IMR-90 (cell line): ENCODE results near the gene MAOB. TPM values are rescaled to one million over a fixed set of nuclear protein-coding genes. Genes with fewer than 3 reads are reported as not detected.

ENCODE experiments used
- ATAC-seq: fragments of 200-7000 bp; cut with Tn5 transposase; 2 replicates; pipeline ENCODE4 v1.9.1; 2020; ENCODE audit warnings: low read depth, mild to moderate bottlenecking, moderate library complexity
- BruUV-seq: library from RNA; stranded (reverse); fragments of 400-500 nt; replicated peaks from 2 replicates; lab custom pipeline; 2021; lab: Mats Ljungman, UMichigan
- CTCF ChIA-PET: fragments of 300-600 bp; formaldehyde crosslinking; extraction: SDS; loops from one replicate; lab custom pipeline; 2021; ENCODE audit warnings: antibody characterized with exemption; lab: Yijun Ruan, JAX
- POLR2A ChIA-PET: fragments of 300-600 bp; sonication (Branson Sonifier 250); formaldehyde crosslinking; loops from one replicate; lab custom pipeline; 2022; ENCODE audit warnings: antibody characterized with exemption; ENCODE audit not compliant: unreplicated experiment; lab: Charles Lee
- DNase-seq: peaks from one replicate; pipeline ENCODE4 v3.0.0; 2013
- H2AFZ ChIP-seq: replicated peaks from 2 replicates; pipeline ENCODE3; 2013; ENCODE audit warnings: low read length, mild to moderate bottlenecking; ENCODE audit not compliant: poor library complexity
- H2AK5ac ChIP-seq: 2 replicates; pipeline ENCODE4 v1.6.1; 2013; ENCODE audit warnings: low read depth, low read length, inconsistent platforms
- H2AK9ac ChIP-seq: replicated peaks from 2 replicates; pipeline ENCODE3; 2013; ENCODE audit warnings: mild to moderate bottlenecking, low read depth, low read length, moderate library complexity; ENCODE audit not compliant: poor library complexity
- H2BK120ac ChIP-seq: 2 replicates; pipeline ENCODE4 v1.6.1; 2013; ENCODE audit warnings: low read depth, low read length, inconsistent platforms
- H2BK15ac ChIP-seq: 3 replicates; pipeline ENCODE4 v1.6.1; 2013; ENCODE audit warnings: low read depth, low read length, inconsistent platforms
- H2BK20ac ChIP-seq: 2 replicates; pipeline ENCODE4 v1.6.1; 2013; ENCODE audit warnings: low read depth, mild to moderate bottlenecking, inconsistent platforms, low read length, moderate library complexity
- H2BK5ac ChIP-seq: 2 replicates; pipeline ENCODE4 v1.6.1; 2013; ENCODE audit warnings: mild to moderate bottlenecking, low read depth, low read length, inconsistent platforms; ENCODE audit not compliant: poor library complexity, severe bottlenecking
- H3K14ac ChIP-seq: replicated peaks from 2 replicates; pipeline ENCODE4 v1.6.1; 2013; ENCODE audit warnings: low read depth, low read length, inconsistent platforms
- H3K18ac ChIP-seq: 2 replicates; pipeline ENCODE4 v1.6.1; 2013; ENCODE audit warnings: low read depth, low read length, control low read depth
- H3K23ac ChIP-seq: 2 replicates; pipeline ENCODE4 v1.6.1; 2013; ENCODE audit warnings: low read depth, low read length, inconsistent platforms
- H3K27ac ChIP-seq: 2 replicates; pipeline ENCODE4 v1.5.1; 2013; ENCODE audit warnings: mild to moderate bottlenecking, control low read depth, low read length; ENCODE audit not compliant: insufficient read depth
- H3K27me3 ChIP-seq: 2 replicates; pipeline ENCODE4 v1.6.1; 2013; ENCODE audit warnings: low read length; ENCODE audit not compliant: control insufficient read depth, insufficient read depth
- H3K36me3 ChIP-seq: 2 replicates; pipeline ENCODE4 v1.6.1; 2013; ENCODE audit warnings: low read length, mixed read lengths; ENCODE audit not compliant: control insufficient read depth, insufficient read depth
- H3K4ac ChIP-seq: 2 replicates; pipeline ENCODE4 v1.6.1; 2013; ENCODE audit warnings: low read depth, low read length, inconsistent platforms
- H3K4me1 ChIP-seq: 2 replicates; pipeline ENCODE4 v1.6.1; 2013; ENCODE audit warnings: low read length, mixed read lengths; ENCODE audit not compliant: control insufficient read depth, insufficient read depth
- H3K4me2 ChIP-seq: 2 replicates; pipeline ENCODE4 v1.6.1; 2013; ENCODE audit warnings: low read depth, mild to moderate bottlenecking, control low read depth, low read length, moderate library complexity
- H3K4me3 ChIP-seq: 2 replicates; pipeline ENCODE4 v1.5.1; 2013; ENCODE audit warnings: low read depth, mild to moderate bottlenecking, control low read depth, low read length, moderate library complexity; ENCODE audit not compliant: insufficient read depth
- H3K56ac ChIP-seq: 2 replicates; pipeline ENCODE4 v1.6.1; 2013; ENCODE audit warnings: low read length, inconsistent platforms; ENCODE audit not compliant: insufficient read depth; ENCODE audit errors: extremely low read depth
- H3K79me1 ChIP-seq, 2 experiments: 2 replicates each; pipeline ENCODE4 v1.6.1; 2013; ENCODE audit warnings: low read length in 2 of 2, inconsistent platforms in 1 of 2, low read depth in 1 of 2
- H3K9ac ChIP-seq: 2 replicates; pipeline ENCODE4 v1.6.1; 2013; ENCODE audit warnings: low read depth, low read length, control low read depth
- H3K9me1 ChIP-seq: 2 replicates; pipeline ENCODE4 v1.6.1; 2013; ENCODE audit warnings: low read length, inconsistent platforms; ENCODE audit not compliant: insufficient read depth
- H3K9me3 ChIP-seq: 2 replicates; pipeline ENCODE4 v1.6.1; 2013; ENCODE audit warnings: low read length; ENCODE audit not compliant: control insufficient read depth, insufficient read depth
- H4K20me1 ChIP-seq: 2 replicates; pipeline ENCODE4 v1.6.1; 2013; ENCODE audit warnings: low read length, inconsistent platforms; ENCODE audit not compliant: insufficient read depth
- H4K5ac ChIP-seq: 2 replicates; pipeline ENCODE4 v1.6.1; 2013; ENCODE audit warnings: mild to moderate bottlenecking, low read depth, low read length, control low read depth
- H4K8ac ChIP-seq, 2 experiments: 2 replicates each; pipeline ENCODE4 v1.6.1; 2013; ENCODE audit warnings: low read depth in 2 of 2, low read length in 2 of 2, control low read depth in 1 of 2, inconsistent platforms in 1 of 2
- H4K91ac ChIP-seq: 2 replicates; pipeline ENCODE4 v1.6.1; 2013; ENCODE audit warnings: low read depth, low read length, inconsistent platforms; ENCODE audit not compliant: insufficient read depth
- CEBPB ChIP-seq: IDR thresholded peaks from 2 replicates; pipeline ENCODE4 v1.6.1; 2012; ENCODE audit warnings: low read depth, low read length, improper control_type of control experiment
- CHD1 ChIP-seq: IDR thresholded peaks from 2 replicates; pipeline ENCODE4 v1.6.1; 2012; ENCODE audit warnings: low read depth, low read length, improper control_type of control experiment
- ELK1 ChIP-seq: fragments of 150-350 bp; IDR thresholded peaks from 2 replicates; pipeline ENCODE4 v1.6.1; 2016; ENCODE audit warnings: low read depth, mild to moderate bottlenecking, low read length, moderate library complexity, borderline replicate concordance
- MAZ ChIP-seq: IDR thresholded peaks from 2 replicates; pipeline ENCODE4 v1.6.1; 2012; ENCODE audit warnings: low read depth, mild to moderate bottlenecking, low read length, improper control_type of control experiment, moderate library complexity, borderline replicate concordance
- MXI1 ChIP-seq: IDR thresholded peaks from 2 replicates; pipeline ENCODE4 v1.6.1; 2012; ENCODE audit warnings: low read depth, mild to moderate bottlenecking, low read length, moderate library complexity, borderline replicate concordance
- POLR2A ChIP-seq: IDR thresholded peaks from 2 replicates; pipeline ENCODE4 v1.6.1; 2012; ENCODE audit warnings: mild to moderate bottlenecking, low read depth, low read length
- RAD21 ChIP-seq: IDR thresholded peaks from 2 replicates; pipeline ENCODE4 v1.6.1; 2012; ENCODE audit warnings: low read length, improper control_type of control experiment
- RFX5 ChIP-seq: IDR thresholded peaks from 2 replicates; pipeline ENCODE4 v1.8.0; 2012; ENCODE audit warnings: low read depth, mild to moderate bottlenecking, low read length, moderate library complexity
- USF2 ChIP-seq: fragments of 150-350 bp; IDR thresholded peaks from 2 replicates; pipeline ENCODE4 v1.6.1; 2017; ENCODE audit warnings: mild to moderate bottlenecking, antibody characterized with exemption, low read length, low read depth
- WGBS, 2 experiments: methylation state at CpG; one replicate each; pipeline versions ENCODE4 v1.1.5 to v1.1.7; 2013; ENCODE audit warnings: missing lambda C conversion rate in 2 of 2; ENCODE audit not compliant: insufficient read length in 1 of 2; ENCODE audit errors: extremely low coverage in 2 of 2; 5-methylcytosine and 5-hydroxymethylcytosine counted together
- dilution Hi-C: fragments of 300-500 bp; cut with HindIII; formaldehyde crosslinking; loops from one replicate; pipeline ENCODE4 v1.14.3; 2018; ENCODE audit warnings: low sequenced_read_pairs; ENCODE audit not compliant: unreplicated experiment
- in situ Hi-C: fragments of 300-500 bp; cut with MboI; formaldehyde crosslinking; loops from 3 replicates; pipeline ENCODE4 v1.14.3; 2019; ENCODE audit warnings: low sequenced_read_pairs, inconsistent platforms, mixed read lengths
- intact Hi-C: fragments of 100-400 bp; cut with micrococcal nuclease; formaldehyde crosslinking; loops from 2 replicates; pipeline ENCODE4 v1.10.0; 2022
- polyA plus RNA-seq, 3 experiments: library from polyadenylated mRNA; depleted of rRNA; stranded (reverse); fragments of >200 nt; gene quantifications; 2 replicates each; pipeline ENCODE4 v1.2.3, GENCODE V29; 2012; ENCODE audit warnings: low replicate concordance in 1 of 3
- total RNA-seq: library from RNA; depleted of rRNA; stranded (reverse); fragments of >200 nt; gene quantifications from 2 replicates; pipeline ENCODE4 v1.2.3, GENCODE V29; 2012

The MAOB gene
- total and polyA plus RNA-seq, 2 of the 4 experiments (the other 2 are of a cell fraction): 0.36 to 0.46 TPM

GRCh38 chrX:43870011-43870410 is 12.2 kb downstream of the MAOB start:
- no peaks in the 10 kb centered on the region for H3K9me1 ChIP-seq
- ATAC-seq: no peak
- intact Hi-C loops (no loop called here), dilution Hi-C loops (no loop called here), in situ Hi-C loops (no loop called here)
- H2AK9ac ChIP-seq: no peak overlapping the region
- no peak overlapping the region for H3K23ac ChIP-seq
- H4K20me1 ChIP-seq: no peaks in the 10 kb centered on the region
- no peaks in the 10 kb centered on the region for H3K36me3 ChIP-seq
- H2AFZ ChIP-seq: no peak overlapping the region
- WGBS, 2 experiments: no CpG with 5 or more reads among the region's 3 CpGs
- no peak overlapping the region for H4K8ac ChIP-seq
- H4K91ac ChIP-seq: no peak overlapping the region
- no peaks in the 10 kb centered on the region for H3K79me1 ChIP-seq
- H2BK120ac ChIP-seq: no peak overlapping the region
- H3K4me3 ChIP-seq: no peak overlapping the region
- ChIA-PET POLR2A (no interaction called here), CTCF (no interaction called here)
- H2BK5ac ChIP-seq: no peak overlapping the region
- H3K27me3 ChIP-seq: no peaks in the 10 kb centered on the region; the same call in 1 of the 2 replicates
- no peak overlapping the region for H3K14ac ChIP-seq
- H3K27ac ChIP-seq: no peak overlapping the region
- no peak overlapping the region for H2AK5ac ChIP-seq
- H3K4ac ChIP-seq: no peak overlapping the region
- no peak overlapping the region for H4K5ac ChIP-seq
- H3K4me1 ChIP-seq: no peaks in the 10 kb centered on the region
- H3K18ac ChIP-seq: no peak overlapping the region
- no peaks in the 10 kb centered on the region for H3K9me3 ChIP-seq
- no peak overlapping the region for H2BK15ac ChIP-seq
- no peak overlapping the region for H3K4me2 ChIP-seq
- H3K56ac ChIP-seq: no peak overlapping the region
- H2BK20ac ChIP-seq: no peak overlapping the region
- no peak overlapping the region for H3K9ac ChIP-seq
- no peak for DNase-seq
- no TSS peak for BruUV-seq
- no peak for TF ChIP-seq USF2
- TF ChIP-seq RAD21: no peak
- TF ChIP-seq ELK1: no peak
- TF ChIP-seq MAZ: no peak
- TF ChIP-seq POLR2A: no peak
- no peak for TF ChIP-seq CHD1
- TF ChIP-seq MXI1: no peak
- TF ChIP-seq CEBPB: no peak
- TF ChIP-seq RFX5: no peak
